ENCODE measurements around the gene FLACC1.
"Not testable (repeated sequence)": the region's sequence is repeated elsewhere in the genome, so short reads cannot be mapped to it uniquely, and the experiment has no call there.

FLACC1 gene

DNA sequence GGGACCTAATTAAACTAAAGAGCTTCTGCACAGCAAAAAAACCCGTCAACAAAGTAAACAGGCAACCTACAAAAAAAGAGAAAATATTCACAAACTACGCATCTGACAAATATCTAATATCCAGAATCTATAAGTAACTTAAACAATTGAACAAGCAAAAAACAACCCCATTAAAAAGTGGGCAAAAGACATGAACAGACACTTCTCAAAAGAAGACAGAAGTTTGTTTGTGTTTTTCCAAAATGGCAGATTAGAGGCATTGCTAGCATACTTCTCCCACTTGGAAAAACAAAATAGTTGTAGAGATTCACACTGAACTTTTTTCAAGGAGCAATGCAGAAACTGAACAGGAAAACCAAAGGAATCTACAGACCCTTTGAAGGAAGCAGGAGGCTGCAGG lies 37.6 kb downstream of the FLACC1 start:
- in situ Hi-C loops (cut with MboI; ENCODE audit: low sequenced_read_pairs, unreplicated experiment), result no loop called here
- DNase-seq (ENCODE audit: low spot score), result no peak
- TF ChIP-seq CTCF (IDR thresholded peaks at IDR 0.05; ENCODE audit: borderline replicate concordance, control extremely low read depth, extremely low read depth, insufficient read depth, missing control alignments), result no peak

DNA sequence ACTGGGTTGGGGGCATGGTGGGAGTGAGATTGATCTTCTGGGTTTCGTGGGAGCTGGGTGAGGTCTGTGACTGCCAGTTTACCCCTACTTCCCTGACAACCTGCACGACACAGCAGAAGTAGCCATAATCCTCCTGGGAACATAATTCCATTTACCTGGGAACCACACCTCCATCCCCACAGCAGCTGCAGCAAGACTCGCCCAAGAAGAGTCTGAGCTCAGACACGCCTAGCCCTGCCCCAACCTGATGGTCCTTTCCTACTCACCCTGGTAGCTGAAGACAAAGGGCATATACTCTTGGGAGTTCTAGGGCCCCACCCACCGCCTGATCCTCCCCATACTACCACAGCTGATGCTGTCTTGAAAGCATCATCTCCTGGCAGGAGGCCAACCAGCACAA lies 43.8 kb downstream of the FLACC1 start:
- DNase-seq (ENCODE audit: low spot score), result no peak
- in situ Hi-C loops (cut with MboI; ENCODE audit: low sequenced_read_pairs, unreplicated experiment), result no loop called here
- TF ChIP-seq CTCF (IDR thresholded peaks at IDR 0.05; ENCODE audit: borderline replicate concordance, control extremely low read depth, extremely low read depth, insufficient read depth, missing control alignments), result no peak

DNA sequence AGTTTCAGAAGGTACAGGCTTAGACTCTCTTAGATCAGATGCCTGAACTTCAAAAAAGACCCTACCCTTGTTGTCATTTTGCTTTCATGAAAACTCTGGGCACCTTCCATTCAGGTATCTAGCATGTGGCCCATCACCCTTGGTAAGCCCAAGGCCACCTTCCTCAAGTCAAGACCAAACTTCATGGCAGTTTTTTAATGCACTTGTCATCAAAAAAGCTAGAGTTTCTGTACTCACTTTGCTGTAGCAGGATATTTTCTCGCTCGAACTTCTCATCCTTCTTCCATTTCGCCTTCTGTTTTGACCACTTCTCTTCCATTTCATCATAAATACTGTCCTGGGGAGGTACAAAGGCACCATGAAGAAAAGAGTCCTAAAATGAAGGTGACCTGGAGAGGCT lies 48.2 kb downstream of the FLACC1 start:
- DNase-seq (ENCODE audit: low spot score), result no peak
- in situ Hi-C loops (cut with MboI; ENCODE audit: low sequenced_read_pairs, unreplicated experiment), result no loop called here
- TF ChIP-seq CTCF (IDR thresholded peaks at IDR 0.05; ENCODE audit: borderline replicate concordance, control extremely low read depth, extremely low read depth, insufficient read depth, missing control alignments), result no peak

DNA sequence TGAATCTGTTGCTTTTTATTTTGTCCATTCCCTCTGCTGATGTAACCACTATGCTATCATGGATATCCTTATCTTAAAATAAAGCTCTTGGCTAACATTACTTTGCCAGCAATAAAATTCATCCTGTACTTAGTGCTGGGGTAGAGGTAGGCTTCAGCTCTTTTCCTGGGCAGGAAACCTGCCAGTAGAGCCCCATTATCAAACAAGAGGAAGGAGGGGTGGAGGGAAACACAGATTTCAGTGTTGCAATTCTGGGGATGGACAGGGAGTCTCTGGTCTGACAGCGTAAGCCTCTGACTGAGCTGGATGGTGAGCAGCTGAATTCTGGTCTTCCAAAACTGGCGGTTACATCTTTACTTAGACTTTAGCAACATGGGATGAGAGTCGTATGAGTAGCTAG lies 49.3 kb downstream of the FLACC1 start:
- TF ChIP-seq CTCF (IDR thresholded peaks at IDR 0.05; ENCODE audit: borderline replicate concordance, control extremely low read depth, extremely low read depth, insufficient read depth, missing control alignments), result no peak
- no peak for DNase-seq (ENCODE audit: low spot score)
- in situ Hi-C loops (cut with MboI; ENCODE audit: low sequenced_read_pairs, unreplicated experiment), result no loop called here

DNA sequence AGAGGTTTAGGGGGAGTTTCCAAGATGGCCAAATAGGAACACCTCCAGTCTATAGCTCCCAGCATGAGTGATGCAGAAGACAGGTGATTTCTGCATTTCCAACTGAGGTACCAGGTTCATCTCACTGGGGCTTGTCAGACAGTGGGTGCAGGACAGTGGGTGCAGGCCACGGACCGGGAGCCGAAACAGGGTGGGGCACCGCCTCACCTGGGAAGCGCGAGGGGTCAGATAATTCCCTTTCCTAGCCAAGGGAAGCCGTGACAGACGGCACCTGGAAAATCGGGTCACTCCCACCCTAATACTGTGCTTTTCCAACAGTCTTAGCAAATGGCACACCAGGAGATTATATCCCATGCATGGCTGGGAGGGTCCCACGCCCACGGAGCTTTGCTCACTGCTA lies 57.2 kb downstream of the FLACC1 start:
- in situ Hi-C loops (cut with MboI; ENCODE audit: low sequenced_read_pairs, unreplicated experiment); DNase-seq (ENCODE audit: low spot score): not testable (repeated sequence)

GRCh38 chr2:201298462-201299052 lies 58.6 kb downstream of the FLACC1 start:
- in situ Hi-C loops (cut with MboI; ENCODE audit: low sequenced_read_pairs, unreplicated experiment), result no loop called here
- no peak for DNase-seq (ENCODE audit: low spot score)
- no peak for TF ChIP-seq CTCF (IDR thresholded peaks at IDR 0.05; ENCODE audit: borderline replicate concordance, control extremely low read depth, extremely low read depth, insufficient read depth, missing control alignments)

- in situ Hi-C loops (cut with MboI; ENCODE audit: low sequenced_read_pairs, unreplicated experiment); DNase-seq (ENCODE audit: low spot score): not testable (repeated sequence)
Measured at GRCh38 chr2:201290457-201291148, 66.5 kb downstream of the FLACC1 start.

DNA sequence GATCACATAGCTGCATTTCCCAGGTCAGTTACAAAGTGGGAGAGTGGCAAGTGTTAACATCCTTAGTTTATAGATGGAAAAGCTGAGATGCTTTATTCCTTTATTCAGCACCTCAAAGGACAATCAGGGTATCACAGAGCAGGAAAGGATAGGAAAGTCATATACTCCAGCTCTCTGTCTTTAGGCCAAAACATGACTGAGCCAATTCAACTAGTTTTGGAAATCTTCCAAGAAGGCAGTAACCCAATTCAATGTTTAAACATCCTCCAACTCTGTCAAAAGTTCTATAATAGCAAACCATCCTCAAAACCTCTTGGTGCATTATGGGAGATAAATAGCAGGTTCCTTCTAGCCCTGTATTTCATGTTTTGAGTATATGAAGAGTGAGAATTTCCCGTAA lies 71.6 kb downstream of the FLACC1 start:
- TF ChIP-seq CTCF (IDR thresholded peaks at IDR 0.05; ENCODE audit: borderline replicate concordance, control extremely low read depth, extremely low read depth, insufficient read depth, missing control alignments), result no peak
- no peak for DNase-seq (ENCODE audit: low spot score)
- in situ Hi-C loops (cut with MboI; ENCODE audit: low sequenced_read_pairs, unreplicated experiment), result no loop called here
